ENCODE data around the gene TMEM151B.

- TF ChIP-seq POLR2A (IDR thresholded peaks at IDR 0.05; ENCODE audit: low read depth, low read length) (no peak), TAF1 (IDR thresholded peaks at IDR 0.05; ENCODE audit: borderline replicate concordance, low read depth, low read length) (no peak)
These were observed 14.1 kb upstream of the TMEM151B start for GRCh38 chr6:44255871-44256774.

Measured in GM12892 (cell line).